A549 (cell line): ENCODE measurements around the gene PHTF1. TPM values are rescaled to one million over a fixed set of nuclear protein-coding genes. Genes with fewer than 3 reads are reported as not detected.

Source experiments
- ATAC-seq, 2 experiments: fragments of 200-7000 bp in 1 of 2; fragments of >200 bp in 1 of 2; cut with Nextera tagmentation in 1 of 2; cut with Tn5 transposase in 1 of 2; 3 replicates each; pipeline versions ENCODE4 v1.8.0 to v1.9.1; 2018 to 2020; ENCODE audit warnings: mild to moderate bottlenecking in 1 of 2, moderate library complexity in 1 of 2
- CTCF ChIA-PET: fragments of 300-600 bp; sonication (Branson Sonifier 250); formaldehyde crosslinking; extraction: SDS; loops from one replicate; lab custom pipeline; 2021; ENCODE audit warnings: antibody characterized with exemption, inconsistent platforms; lab: Yijun Ruan, JAX
- POLR2A ChIA-PET: fragments of 350-600 bp; formaldehyde crosslinking; extraction: SDS; loops from one replicate; lab custom pipeline; 2021; ENCODE audit warnings: antibody characterized with exemption, inconsistent platforms; lab: Yijun Ruan, JAX
- DNase-seq, 2 experiments: peaks; one replicate each; pipeline versions ENCODE4 v3.0.0 to v3.0.0-alpha.2; 2011 to 2016; ENCODE audit warnings: low read depth in 1 of 2, low spot score in 1 of 2
- FAIRE-seq: peaks from 2 replicates; lab custom pipeline; 2011; peaks lifted over from hg19 to GRCh38; lab: Jason Lieb, UNC
- H3K27ac ChIP-seq, 2 experiments: fragments of >200 bp; sonication (Bioruptor Twin); formaldehyde crosslinking; 3 replicates each; pipeline ENCODE4 v1.5.1; 2016 to 2017
- H3K4me1 ChIP-seq: fragments of >200 bp; sonication (Bioruptor Twin); formaldehyde crosslinking; 3 replicates; pipeline ENCODE4 v1.6.1; 2016
- H3K4me2 ChIP-seq: fragments of >200 bp; sonication (Bioruptor Twin); formaldehyde crosslinking; 3 replicates; pipeline ENCODE4 v1.6.1; 2016
- H3K4me3 ChIP-seq: fragments of >200 bp; sonication (Bioruptor Twin); formaldehyde crosslinking; 3 replicates; pipeline ENCODE4 v1.5.1; 2016
- H3K9me3 ChIP-seq: fragments of >200 bp; sonication (Bioruptor Twin); formaldehyde crosslinking; 3 replicates; pipeline ENCODE4 v1.6.1; 2016
- CEBPB ChIP-seq, 2 experiments: fragments of >200 bp in 1 of 2; sonication (Bioruptor Twin) in 1 of 2; formaldehyde crosslinking in 1 of 2; IDR thresholded peaks; 2 replicates each; pipeline ENCODE4 v1.6.1; 2012 to 2016
- HMGXB4 ChIP-seq: fragments of 250-450 bp; sonication (Bioruptor Pico); IDR thresholded peaks from 2 replicates; pipeline ENCODE4 v1.5.0; 2021; ENCODE audit warnings: mild to moderate bottlenecking, moderate library complexity, borderline replicate concordance
- JUNB ChIP-seq: fragments of >200 bp; sonication (Bioruptor Twin); formaldehyde crosslinking; IDR thresholded peaks from 2 replicates; pipeline ENCODE4 v1.6.1; 2016
- MAFK ChIP-seq: fragments of 450-650 bp; IDR thresholded peaks from 2 replicates; pipeline ENCODE4 v1.6.1; 2014; ENCODE audit not compliant: partially characterized antibody
- PBX3 ChIP-seq: IDR thresholded peaks from 2 replicates; pipeline ENCODE4 v1.6.1; 2012
- POLR2A ChIP-seq: IDR thresholded peaks from 2 replicates; pipeline ENCODE4 v1.6.1; 2012; ENCODE audit warnings: mild to moderate bottlenecking, low read length
- RAD21 ChIP-seq, 2 experiments: fragments of >200 bp in 1 of 2; sonication (Bioruptor Twin) in 1 of 2; formaldehyde crosslinking in 1 of 2; IDR thresholded peaks in 1 of 2; conservative IDR thresholded peaks in 1 of 2; 2 replicates in 1 of 2; 3 replicates in 1 of 2; pipeline ENCODE4 v1.6.1; 2012 to 2018; ENCODE audit warnings: inconsistent platforms in 1 of 2
- RARB ChIP-seq: fragments of 250-450 bp; sonication (Bioruptor Pico); IDR thresholded peaks from 2 replicates; pipeline ENCODE4 v1.8.0; 2021; ENCODE audit warnings: mild to moderate bottlenecking, moderate library complexity
- RCOR1 ChIP-seq: fragments of 150-350 bp; IDR thresholded peaks from 2 replicates; pipeline ENCODE4 v1.6.1; 2014; ENCODE audit warnings: antibody characterized with exemption, low read length, low read depth
- WGBS: methylation state at CpG from one replicate; pipeline ENCODE4 v1.1.6; 2017; ENCODE audit errors: missing lambda C conversion rate; 5-methylcytosine and 5-hydroxymethylcytosine counted together
- polyA plus RNA-seq, 4 experiments: library from polyadenylated mRNA; depleted of rRNA in 3 of 4; stranded (reverse); fragments of >200 nt; fragmentation: RNase III in 1 of 4; extraction: RNeasy Plus Mini Kit Qiagen cat#74134 plus additional on column Dnase treatment in 1 of 4; gene quantifications; 2 replicates in 3 of 4; 3 replicates in 1 of 4; pipeline ENCODE4 v1.2.3, GENCODE V29; 2011 to 2017

Gene PHTF1
- polyA plus RNA-seq, 2 of the 4 experiments (the other 2 are of a cell fraction): 17.0 to 17.1 TPM

- ATAC-seq (no peak), DNase-seq (no peak), FAIRE-seq (no peak)
- CTCF ChIA-PET: interaction anchor here (0.9 to 1.1 kb wide), 3 partner anchors 543 to 611 kb away, joined by 3 to 5 read pairs (median 3); partner anchors contain the start of gene LRIG2
- POLR2A ChIA-PET: no interaction called here
- H3K4me3 ChIP-seq: no peak overlapping the region
- H3K4me2 ChIP-seq: no peak overlapping the region
- no peak overlapping the region for H3K27ac ChIP-seq
- no peaks in the 10 kb centered on the region for H3K4me1 ChIP-seq
- H3K9me3 ChIP-seq: no peaks in the 10 kb centered on the region
- WGBS: 90% methylated on average over 8 of the region's 8 CpGs
- no peak for TF ChIP-seq JUNB
These were observed 75.7 kb downstream of the PHTF1 start for GRCh38 chr1:113683384-113684152.

GRCh38 chr1:113681596-113682337 lies 77.5 kb downstream of the PHTF1 start:
- POLR2A ChIA-PET: no interaction called here
- peaks cover 10% of the 10 kb centered on the region; the same call in 2 of the 3 replicates for H3K4me1 ChIP-seq
- DNase-seq (no peak), FAIRE-seq (no peak), ATAC-seq (no peak)
- no peaks in the 10 kb centered on the region for H3K9me3 ChIP-seq
- H3K4me3 ChIP-seq: no peak overlapping the region
- TF ChIP-seq MAFK (peak; percentile 64), PBX3 (no peak), HMGXB4 (CRISPR knock-in tag) (no peak), RCOR1 (no peak)
- H3K4me2 ChIP-seq: no peak overlapping the region
- CTCF ChIA-PET: interaction anchor here (0.6 to 2.4 kb wide), 5 partner anchors 14 to 609 kb away, joined by 3 to 9 read pairs (median 4); partner anchors contain the start of gene LRIG2
- WGBS: 94% methylated on average over 7 of the region's 7 CpGs
- H3K27ac ChIP-seq: no peak overlapping the region

- DNase-seq: no peak
- TF ChIP-seq POLR2A (no peak), CEBPB (IDR thresholded peaks at IDR 0.05) (no peak), RCOR1 (no peak), RARB (CRISPR knock-in tag) (no peak), HMGXB4 (CRISPR knock-in tag) (no peak), RAD21 (conservative IDR thresholded peaks at IDR 0.05 in 1 of 2, IDR thresholded peaks at IDR 0.05 in 1 of 2) (no peak)
These were observed 81.2 kb downstream of the PHTF1 start for GRCh38 chr1:113678159-113678469.

More at GRCh38 chr1:113678159-113678469, 81.2 kb downstream of the PHTF1 start:
- Histone ChIP-seq H3K4me2 (no peak overlapping the region), H3K4me3 (no peak overlapping the region), H3K4me1 (peaks cover 31% of the 10 kb centered on the region), H3K27ac (no peak overlapping the region), H3K9me3 (no peaks in the 10 kb centered on the region)
- ChIA-PET POLR2A (interaction anchor here (1.0 kb wide), 1 partner anchor 536 kb away, joined by 3 read pairs; no protein-coding TSS in a partner anchor), CTCF (interaction anchor here (0.8 to 2.8 kb wide), 4 partner anchors 10 to 536 kb away, joined by 3 to 25 read pairs (median 4); partner anchors contain the start of gene RSBN1)
- ATAC-seq: no peak
- FAIRE-seq: no peak
